ENCODE data around the gene SIRPG. TPM values are rescaled to one million over a fixed set of nuclear protein-coding genes. Genes with fewer than 3 reads are reported as not detected.

SIRPG gene
- total RNA-seq, 1 donor from 2014 or later, result not detected

DNA sequence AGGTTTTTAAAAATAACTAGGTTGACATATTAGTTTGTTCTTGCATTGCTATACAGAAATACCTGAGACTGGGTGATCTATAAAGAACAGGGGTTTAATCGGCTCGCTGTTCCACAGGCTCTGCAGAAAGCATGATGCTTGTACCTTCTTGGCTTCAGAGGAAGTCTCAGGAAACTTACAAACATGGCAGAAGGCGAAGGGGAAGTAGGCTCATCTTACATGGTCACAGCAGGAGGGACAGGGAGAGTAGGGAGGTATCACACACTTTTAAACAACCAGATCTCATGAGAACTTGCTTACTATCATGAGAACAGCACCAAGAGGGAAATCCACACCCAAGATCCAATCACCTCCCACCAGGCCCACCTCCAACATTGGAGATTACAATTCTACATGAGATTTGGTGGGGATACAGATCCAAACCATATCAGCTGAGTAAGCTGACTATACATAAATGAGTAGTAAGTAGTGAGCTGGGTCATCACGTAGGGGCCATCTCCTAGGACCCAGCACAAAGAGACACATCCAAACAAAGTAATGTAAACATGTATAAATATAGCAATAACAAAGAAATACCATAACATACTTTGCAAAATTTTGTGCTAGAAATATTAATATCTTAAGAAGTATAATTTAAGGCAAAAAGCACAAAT, 31.4 kb upstream of the SIRPG start:
- TF ChIP-seq CTCF (IDR thresholded peaks at IDR 0.05; ENCODE audit: insufficient read depth, low read length, poor library complexity, severe bottlenecking), result no peak
- Histone ChIP-seq H3K4me3 (ENCODE audit: low read depth, low read length) (no peak overlapping the region), H3K36me3 (ENCODE audit: control insufficient read depth, insufficient read depth, low read length) (no peaks in the 10 kb centered on the region), H3K27me3 (ENCODE audit: control insufficient read depth, insufficient read depth, low read length) (peaks cover 3% of the 10 kb centered on the region)
- DNase-seq (ENCODE audit: low read depth), result no peak

DNA sequence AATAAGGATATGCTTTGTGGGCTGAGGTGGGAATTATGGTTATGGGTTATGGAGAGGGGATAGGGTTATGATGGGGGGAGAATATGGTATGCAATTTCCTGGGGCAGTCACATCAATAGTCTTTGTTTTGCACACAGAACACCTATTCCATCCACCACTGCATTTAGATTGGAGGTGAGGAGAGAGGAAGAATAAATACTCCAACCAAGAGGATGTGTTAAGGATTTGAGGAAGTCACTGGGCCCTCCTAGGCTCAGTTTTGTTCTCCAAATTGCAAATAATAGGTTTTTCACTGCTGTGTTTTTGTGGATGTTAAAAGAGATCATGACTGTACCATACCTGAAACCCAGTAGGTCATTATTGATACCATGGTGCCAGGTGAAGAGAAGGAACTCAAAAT, 29.5 kb upstream of the SIRPG start:
- no peak for DNase-seq (ENCODE audit: low read depth)
- no peak overlapping the region for H3K4me3 ChIP-seq (ENCODE audit: low read depth, low read length)
- H3K36me3 ChIP-seq (ENCODE audit: control insufficient read depth, insufficient read depth, low read length), result no peaks in the 10 kb centered on the region
- no peaks in the 10 kb centered on the region for H3K27me3 ChIP-seq (ENCODE audit: control insufficient read depth, insufficient read depth, low read length)
- no peak for TF ChIP-seq CTCF (IDR thresholded peaks at IDR 0.05; ENCODE audit: insufficient read depth, low read length, poor library complexity, severe bottlenecking)

DNA sequence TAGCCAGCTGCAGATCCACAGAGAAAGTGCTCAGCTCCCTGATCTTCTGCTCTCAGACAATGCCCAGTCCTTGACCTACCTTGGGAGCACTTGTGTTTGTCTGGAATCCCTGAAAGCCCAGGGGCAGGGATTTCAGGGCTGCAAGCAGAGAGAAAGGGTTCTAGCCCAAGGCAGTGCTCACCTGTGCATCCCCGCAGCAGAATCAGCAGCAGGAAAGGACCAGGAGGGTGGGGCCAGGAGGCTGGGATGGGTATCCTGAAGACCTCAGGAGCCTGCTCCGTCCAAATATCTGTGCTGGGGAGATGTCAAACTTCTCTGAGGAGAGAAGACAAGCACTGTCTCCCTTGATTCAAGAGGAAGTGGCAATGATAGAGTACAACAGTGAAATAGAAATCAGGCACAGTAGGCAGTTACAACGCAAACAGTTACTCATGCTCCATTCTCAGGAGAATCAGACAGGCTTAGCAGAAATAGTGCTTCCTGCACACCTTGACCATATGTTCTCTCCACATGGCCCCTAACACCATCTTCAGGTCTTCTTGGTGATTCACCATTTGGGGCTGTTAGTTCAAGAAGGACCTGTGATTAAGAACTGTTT, 28.7 kb upstream of the SIRPG start:
- no peaks in the 10 kb centered on the region for H3K27me3 ChIP-seq (ENCODE audit: control insufficient read depth, insufficient read depth, low read length)
- no peak for TF ChIP-seq CTCF (IDR thresholded peaks at IDR 0.05; ENCODE audit: insufficient read depth, low read length, poor library complexity, severe bottlenecking)
- no peak overlapping the region for H3K4me3 ChIP-seq (ENCODE audit: low read depth, low read length)
- no peaks in the 10 kb centered on the region for H3K36me3 ChIP-seq (ENCODE audit: control insufficient read depth, insufficient read depth, low read length)
- DNase-seq (ENCODE audit: low read depth), result no peak

GRCh38 chr20:1685304-1686052, 27.9 kb upstream of the SIRPG start:
- no peaks in the 10 kb centered on the region for H3K27me3 ChIP-seq (ENCODE audit: control insufficient read depth, insufficient read depth, low read length)
- TF ChIP-seq CTCF (IDR thresholded peaks at IDR 0.05; ENCODE audit: insufficient read depth, low read length, poor library complexity, severe bottlenecking), result no peak
- H3K4me3 ChIP-seq (ENCODE audit: low read depth, low read length), result no peak overlapping the region
- H3K36me3 ChIP-seq (ENCODE audit: control insufficient read depth, insufficient read depth, low read length), result no peaks in the 10 kb centered on the region
- DNase-seq (ENCODE audit: low read depth), result no peak

DNA sequence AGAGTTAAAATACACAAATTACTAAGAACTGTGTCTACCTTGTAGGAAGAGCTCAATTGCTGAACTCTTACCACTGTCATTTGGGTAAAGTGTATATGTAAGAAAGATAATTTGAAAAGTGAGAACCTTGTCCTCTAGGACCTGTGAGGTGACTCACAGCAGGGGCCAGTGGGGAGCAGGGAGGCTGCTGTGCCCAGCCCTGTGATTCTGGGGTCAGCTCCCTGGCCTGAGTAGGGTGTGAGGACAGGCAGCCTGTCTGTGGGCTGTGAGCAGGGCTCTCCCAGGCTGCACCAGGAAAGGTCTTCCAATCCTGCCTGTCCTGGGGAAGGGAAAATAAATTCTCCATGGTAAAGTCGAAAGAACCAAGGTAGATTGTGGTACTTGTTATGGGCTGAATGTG, 27.3 kb upstream of the SIRPG start:
- no peak for DNase-seq (ENCODE audit: low read depth)
- no peak for TF ChIP-seq CTCF (IDR thresholded peaks at IDR 0.05; ENCODE audit: insufficient read depth, low read length, poor library complexity, severe bottlenecking)
- Histone ChIP-seq H3K36me3 (ENCODE audit: control insufficient read depth, insufficient read depth, low read length) (no peaks in the 10 kb centered on the region), H3K27me3 (ENCODE audit: control insufficient read depth, insufficient read depth, low read length) (no peaks in the 10 kb centered on the region), H3K4me3 (ENCODE audit: low read depth, low read length) (no peak overlapping the region)

Measured in kidney epithelial cell (primary cell).